NCI-H510A (cell line): ENCODE measurements around the gene TMEM185A.
"Not testable (repeated sequence)": the region's sequence is repeated elsewhere in the genome, so short reads cannot be mapped to it uniquely, and the experiment has no call there.

Experiments
- DNase-seq: peaks from one replicate; lab custom pipeline; 2025; lab: John Stamatoyannopoulos, UW

The TMEM185A gene

DNA sequence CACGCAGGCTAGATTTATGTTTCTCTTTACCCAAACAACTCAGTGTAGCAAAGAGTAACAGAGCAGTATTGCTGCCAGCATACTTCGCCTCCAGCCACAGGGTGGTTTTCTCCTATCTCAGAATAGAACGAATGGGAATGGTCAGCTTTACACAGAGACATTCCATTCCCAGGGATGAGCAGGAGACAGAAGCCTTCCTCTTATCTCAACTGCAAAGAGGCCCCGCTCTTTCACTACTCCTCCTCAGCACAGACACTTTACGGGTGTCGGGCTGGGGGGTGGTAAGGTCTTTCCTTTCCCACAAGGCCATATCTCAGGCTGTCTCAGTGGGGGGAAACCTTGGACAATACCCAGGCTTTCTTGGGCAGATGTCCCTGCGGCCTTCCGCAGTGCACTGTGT, 4.8 kb downstream of the TMEM185A start:
- DNase-seq: not testable (repeated sequence)

GRCh38 chrX:149619662-149620061, 11.9 kb downstream of the TMEM185A start:
- DNase-seq: not testable (repeated sequence)

DNA sequence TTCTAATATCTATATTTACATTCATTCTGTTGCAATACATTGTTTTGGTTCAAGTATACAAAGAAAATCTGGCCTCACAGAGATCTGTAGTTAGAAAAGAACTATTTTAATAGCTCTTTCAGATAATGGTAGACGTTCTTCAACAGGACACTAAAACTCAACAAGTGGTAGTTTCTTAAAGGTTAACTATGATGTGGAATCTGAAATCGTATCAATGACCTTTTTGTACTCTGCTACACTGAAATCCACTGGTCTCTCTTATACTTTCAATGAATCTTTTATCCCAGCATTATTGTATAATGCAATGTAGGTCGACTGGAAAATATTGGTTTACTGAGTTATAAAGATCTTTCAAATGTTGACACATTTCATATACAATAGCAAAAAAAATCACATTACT, 12.7 kb downstream of the TMEM185A start:
- DNase-seq: no peak

DNA sequence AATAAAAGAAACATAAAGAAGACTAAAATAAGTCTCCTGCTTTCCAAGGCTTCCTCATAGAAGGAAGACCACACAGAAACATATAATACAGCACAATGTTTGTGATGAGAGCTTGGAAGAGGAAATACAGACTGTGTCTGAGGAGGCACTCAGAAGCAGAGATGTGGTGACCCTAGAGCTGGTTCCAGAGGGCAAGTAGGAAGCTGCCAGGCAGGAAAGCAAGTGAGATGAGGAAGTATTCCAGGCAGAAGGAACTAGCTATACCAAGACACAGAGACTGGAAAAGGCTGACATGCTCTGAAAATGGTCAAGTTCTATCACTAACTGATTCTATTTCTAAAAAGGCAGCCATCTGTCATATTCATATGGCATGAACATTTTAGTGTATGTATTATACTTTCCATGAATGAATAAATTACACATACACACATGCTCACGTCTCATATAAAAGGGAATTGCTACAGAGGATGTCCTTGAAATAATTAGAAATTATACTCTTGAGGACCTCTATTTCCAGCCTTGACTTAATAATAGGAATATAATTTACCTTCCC, 19.9 kb downstream of the TMEM185A start:
- DNase-seq: no peak

DNA sequence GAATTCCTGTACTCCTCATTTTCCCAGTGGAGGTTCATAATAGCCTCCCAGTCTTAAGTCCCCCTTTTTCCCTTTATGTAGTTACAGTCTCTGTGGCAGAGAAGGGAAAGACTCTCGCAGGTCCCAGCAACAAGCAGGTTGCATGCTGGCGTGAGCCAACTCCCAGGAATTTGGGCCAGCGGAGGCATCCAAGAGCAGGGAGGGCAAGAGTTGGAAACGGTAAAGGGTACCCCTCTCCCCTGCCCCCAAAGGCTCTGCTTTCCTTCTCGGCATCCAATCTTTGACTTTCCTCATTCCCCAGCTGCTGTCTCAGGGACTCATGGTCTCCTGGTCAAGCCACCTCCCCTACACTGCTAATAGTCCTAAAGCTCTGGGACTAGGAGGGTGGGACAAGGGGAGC, 21.1 kb downstream of the TMEM185A start:
- no peak for DNase-seq

GRCh38 chrX:149607699-149608098, 23.9 kb downstream of the TMEM185A start:
- DNase-seq: no peak

DNA sequence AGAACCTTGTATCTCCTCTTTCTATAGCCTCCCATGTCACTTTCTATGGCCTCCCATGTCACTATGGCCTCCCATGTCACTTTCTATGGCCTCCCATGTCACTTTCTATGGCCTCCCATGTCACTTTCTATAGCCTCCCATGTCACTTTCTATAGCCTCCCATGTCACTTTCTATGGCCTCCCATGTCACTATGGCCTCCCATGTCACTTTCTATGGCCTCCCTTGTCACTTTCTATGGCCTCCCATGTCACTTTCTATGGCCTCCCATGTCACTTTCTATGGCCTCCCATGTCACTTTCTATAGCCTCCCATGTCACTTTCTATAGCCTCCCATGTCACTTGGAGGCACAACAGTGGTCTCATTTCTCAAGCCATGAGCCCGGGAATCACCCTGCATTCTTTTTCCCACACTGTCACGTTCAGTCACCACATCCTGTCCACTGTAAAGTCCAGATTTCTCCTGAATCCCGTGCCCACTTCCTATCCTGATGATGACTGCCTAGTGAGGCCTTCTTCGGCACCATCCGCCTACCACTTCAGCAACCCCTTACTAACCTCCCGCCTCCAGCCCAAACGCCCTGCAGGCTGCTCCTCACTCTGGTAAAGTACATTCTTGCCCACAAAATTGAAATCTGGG, 26.2 kb downstream of the TMEM185A start:
- DNase-seq: not testable (repeated sequence)

DNA sequence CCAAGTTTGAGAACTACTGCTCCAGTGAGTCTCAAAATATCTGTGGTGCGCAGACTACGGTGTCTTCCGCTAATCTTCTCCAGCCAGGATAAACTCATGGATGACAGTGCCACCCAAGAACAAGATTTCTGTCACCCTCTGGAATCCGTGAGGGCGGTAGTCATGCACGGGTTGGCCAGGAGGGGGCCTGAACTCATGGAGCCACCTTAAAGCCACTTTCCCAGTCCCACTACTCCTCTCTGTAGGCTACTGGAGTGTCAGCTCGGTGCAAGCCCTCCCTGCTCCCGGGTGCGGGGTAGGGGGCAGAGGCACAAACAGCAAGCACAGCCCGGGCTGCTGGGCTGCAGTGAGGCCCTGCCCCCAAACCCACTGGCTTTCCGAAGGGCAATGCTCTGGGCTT, 33.0 kb downstream of the TMEM185A start:
- DNase-seq: not testable (repeated sequence)

GRCh38 chrX:149595943-149596342, 35.6 kb downstream of the TMEM185A start:
- DNase-seq: not testable (repeated sequence)

DNA sequence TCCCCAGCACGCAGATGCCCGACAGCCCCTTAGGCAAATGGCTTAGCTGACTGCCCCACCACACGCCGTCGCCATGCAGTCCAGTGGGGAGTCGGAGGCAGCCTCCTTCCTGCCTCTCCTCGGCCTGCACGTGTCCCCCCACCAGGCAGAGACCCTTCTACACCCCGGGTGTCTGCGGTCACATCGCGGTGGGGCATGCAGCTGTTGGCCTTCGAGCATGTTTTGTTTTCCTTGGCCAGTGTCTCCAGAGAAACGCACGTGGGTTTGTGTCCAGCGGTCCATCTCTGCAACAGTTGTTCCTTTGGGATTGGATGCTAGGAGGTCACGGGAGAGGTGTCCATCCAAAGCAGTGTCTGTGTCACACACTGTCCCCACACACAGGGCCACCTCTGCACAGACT, 36.4 kb downstream of the TMEM185A start, which contains the start of gene HSFX2:
TSS of gene HSFX2 (minus strand) at position 101 of the 400 bp plus-strand sequence. CDS start 614 bp downstream, outside the sequence.
- not testable (repeated sequence) for DNase-seq

DNA sequence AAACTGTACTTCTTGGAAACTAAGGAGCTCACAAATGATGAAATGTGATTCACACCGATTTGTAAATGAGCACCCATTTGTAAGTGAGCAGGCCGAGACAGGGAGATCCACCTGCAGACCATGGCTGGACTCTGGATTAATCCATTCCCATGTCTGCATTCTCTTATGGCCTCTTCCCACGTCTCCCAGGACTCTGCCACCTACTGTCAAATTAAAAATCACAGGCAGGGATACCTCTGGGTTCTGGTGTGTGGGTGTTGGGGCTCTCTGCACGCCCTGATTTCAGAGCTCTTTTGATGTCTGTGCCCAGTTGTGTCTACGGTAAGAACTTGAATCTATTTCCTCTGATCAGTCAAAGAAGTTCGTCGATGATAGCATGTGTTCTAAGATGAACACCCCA, 40.6 kb downstream of the TMEM185A start:
- DNase-seq: not testable (repeated sequence)

- not testable (repeated sequence) for DNase-seq
These were observed 44.2 kb downstream of the TMEM185A start, which contains the start of gene MAGEA9B for GRCh38 chrX:149587359-149587758. MAGEA9B (minus strand) TSS chrX:149587459; CDS start chrX:149583179, 4,280 bp downstream.

DNA sequence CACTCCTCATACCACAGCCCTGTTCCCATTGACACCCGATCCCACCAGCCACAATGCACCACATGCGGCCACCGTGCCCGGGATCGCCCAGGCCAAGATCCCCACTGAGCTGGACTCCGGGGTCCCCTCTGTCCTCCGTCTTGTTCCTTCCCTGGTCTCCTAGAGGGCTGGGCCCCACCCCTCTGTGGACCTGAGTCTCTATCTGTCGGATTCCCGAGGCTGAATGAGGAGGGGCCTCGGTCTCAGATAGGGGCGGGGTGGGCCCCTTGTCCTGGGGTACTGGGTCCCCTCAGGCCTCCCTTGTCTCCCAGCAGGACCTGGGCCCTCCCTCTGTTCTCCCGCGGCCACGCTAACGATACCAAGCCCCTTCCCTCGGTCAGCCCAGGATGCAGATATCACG, 46.0 kb downstream of the TMEM185A start:
- DNase-seq: not testable (repeated sequence)

DNA sequence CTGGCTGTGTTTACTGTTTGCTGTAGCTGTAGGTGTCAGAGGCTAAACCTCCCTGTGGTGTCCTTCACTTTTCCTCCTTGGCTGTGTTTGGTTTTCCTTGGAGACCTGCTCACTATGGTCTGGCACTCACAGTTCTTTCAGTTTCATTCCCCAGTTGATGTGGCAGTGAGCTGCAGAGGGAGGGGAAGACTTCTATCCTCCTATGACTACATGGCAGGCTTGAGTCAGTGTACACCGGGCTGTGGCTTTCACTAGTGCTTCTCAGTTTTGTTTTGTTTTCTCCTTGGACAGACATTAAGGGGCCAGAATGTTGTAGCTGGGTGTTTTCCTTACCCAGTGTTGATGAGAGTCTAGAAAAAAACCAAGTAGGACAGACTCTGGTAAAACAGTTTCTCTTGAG, 58.1 kb downstream of the TMEM185A start:
- not testable (repeated sequence) for DNase-seq

GRCh38 chrX:149572743-149573142, 58.8 kb downstream of the TMEM185A start:
- no peak for DNase-seq

GRCh38 chrX:149571770-149572169, 59.8 kb downstream of the TMEM185A start:
- no peak for DNase-seq

DNA sequence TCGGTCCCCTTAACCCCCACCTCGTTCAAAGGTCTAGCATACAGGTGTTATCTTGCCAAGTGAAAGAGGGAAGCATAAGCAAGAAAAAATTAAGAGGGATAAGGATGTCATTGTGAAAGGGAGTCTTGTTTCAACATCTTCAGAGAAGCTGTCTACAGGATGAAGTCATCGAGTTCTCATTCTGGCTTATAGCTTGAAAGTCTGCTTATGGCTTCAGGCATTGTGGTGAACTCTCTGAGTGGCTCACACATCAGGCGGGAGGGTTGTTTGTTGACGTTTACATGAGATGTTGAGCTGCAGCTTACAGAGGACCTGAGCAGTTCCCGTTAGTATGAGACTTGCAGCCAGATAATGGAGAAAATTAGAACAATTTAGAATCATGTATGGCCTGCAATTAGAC, 60.9 kb downstream of the TMEM185A start:
- DNase-seq: peak; percentile 2

GRCh38 chrX:149569770-149570169, 61.8 kb downstream of the TMEM185A start:
- no peak for DNase-seq

DNA sequence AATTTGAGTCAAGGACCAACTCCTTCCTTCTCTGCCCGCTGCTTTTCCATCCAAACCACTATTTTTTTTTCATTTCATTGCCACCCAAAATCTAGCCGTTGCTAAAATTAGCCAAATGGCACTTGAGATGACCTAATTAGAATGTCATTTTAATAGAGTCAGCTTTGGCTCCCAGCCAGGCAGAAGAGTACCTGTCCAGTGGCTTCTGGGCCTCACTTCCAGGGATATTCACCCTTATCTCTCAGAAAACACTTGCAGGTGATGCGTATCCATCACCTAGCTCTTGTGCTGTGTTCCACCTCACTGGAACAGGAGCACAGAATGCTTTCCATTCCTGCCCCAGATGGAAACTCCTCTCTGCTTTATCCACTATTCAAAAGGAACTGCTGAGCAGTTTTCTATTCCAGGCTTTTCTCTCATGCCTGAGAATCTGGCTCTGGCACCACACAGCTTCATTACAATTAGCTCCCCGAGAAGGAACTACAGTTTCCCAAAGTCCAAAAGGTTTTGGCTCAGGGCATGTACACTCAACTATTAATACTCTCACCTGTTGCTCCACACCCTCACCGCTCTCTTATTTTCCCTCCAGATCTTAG, 62.8 kb downstream of the TMEM185A start:
- DNase-seq: peak; percentile 13

GRCh38 chrX:149567621-149568417, 63.8 kb downstream of the TMEM185A start:
- DNase-seq: no peak

- no peak for DNase-seq
These were observed 68.2 kb downstream of the TMEM185A start for GRCh38 chrX:149563359-149563758.

GRCh38 chrX:149555251-149555650, 76.3 kb downstream of the TMEM185A start:
- DNase-seq: not testable (repeated sequence)

DNA sequence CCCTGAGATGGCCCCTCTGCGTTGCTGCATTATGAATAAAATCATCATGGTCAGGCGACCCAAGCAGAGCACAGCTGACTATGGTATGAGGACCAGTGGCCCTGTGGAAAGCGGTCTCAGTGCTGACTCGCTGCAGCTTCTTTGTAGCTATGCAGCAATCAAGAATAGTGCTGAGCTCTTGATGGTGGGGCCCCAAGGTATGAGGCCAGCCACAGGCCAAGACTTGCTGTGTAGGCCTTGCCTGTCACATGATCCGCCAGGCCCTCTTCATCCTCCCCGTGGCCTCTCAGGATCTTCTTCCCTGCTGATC, 79.7 kb downstream of the TMEM185A start:
- not testable (repeated sequence) for DNase-seq
